ENCODE results near the gene RPL18.

The RPL18 gene

GRCh38 chr19:48613852-48614435 is 5.0 kb downstream of the RPL18 start:
- DNase-seq (ENCODE audit: low read depth) = no peak

- no peak for DNase-seq (ENCODE audit: low read depth)
Measured at GRCh38 chr19:48613024-48613851, 5.7 kb downstream of the RPL18 start.

GRCh38 chr19:48611872-48612271 is 7.1 kb downstream of the RPL18 start:
- no peak for DNase-seq (ENCODE audit: low read depth)

GRCh38 chr19:48609571-48610108 is 9.3 kb downstream of the RPL18 start:
- DNase-seq (ENCODE audit: low read depth) = no peak

- no peak for DNase-seq (ENCODE audit: low read depth)
Measured at GRCh38 chr19:48608798-48609263, 10.1 kb downstream of the RPL18 start.

GRCh38 chr19:48607359-48607755 is 11.6 kb downstream of the RPL18 start:
- DNase-seq (ENCODE audit: low read depth) = no peak

- DNase-seq (ENCODE audit: low read depth) = no peak
Measured at GRCh38 chr19:48606463-48607358, 12.3 kb downstream of the RPL18 start, which contains the start of gene SPACA4. Gene SPACA4, plus strand, starts transcription at chr19:48606742. Its CDS starts 237 bp downstream, at chr19:48606979.

- no peak for DNase-seq (ENCODE audit: low read depth)
Measured at GRCh38 chr19:48603850-48604249, 15.1 kb downstream of the RPL18 start.

GRCh38 chr19:48603449-48603848 is 15.5 kb downstream of the RPL18 start:
- DNase-seq (ENCODE audit: low read depth) = no peak

GRCh38 chr19:48603001-48603400 is 16.0 kb downstream of the RPL18 start:
- DNase-seq (ENCODE audit: low read depth) = no peak

- DNase-seq (ENCODE audit: low read depth) = no peak
Measured at GRCh38 chr19:48600679-48601417, 18.1 kb downstream of the RPL18 start.

GRCh38 chr19:48598996-48599700 is 19.8 kb downstream of the RPL18 start:
- DNase-seq (ENCODE audit: low read depth) = no peak

GRCh38 chr19:48596679-48597465 is 22.1 kb downstream of the RPL18 start:
- no peak for DNase-seq (ENCODE audit: low read depth)

- DNase-seq (ENCODE audit: low read depth) = no peak
Measured at GRCh38 chr19:48596237-48596636, 22.7 kb downstream of the RPL18 start.

GRCh38 chr19:48595833-48596232 is 23.1 kb downstream of the RPL18 start:
- DNase-seq (ENCODE audit: low read depth) = no peak

- no peak for DNase-seq (ENCODE audit: low read depth)
Measured at GRCh38 chr19:48595171-48595570, 23.8 kb downstream of the RPL18 start.

GRCh38 chr19:48591021-48591420 is 28.0 kb downstream of the RPL18 start:
- DNase-seq (ENCODE audit: low read depth) = no peak

- DNase-seq (ENCODE audit: low read depth) = peak; percentile 65
Measured at GRCh38 chr19:48588670-48589401, 30.1 kb downstream of the RPL18 start.

GRCh38 chr19:48587387-48587786 is 31.6 kb downstream of the RPL18 start:
- no peak for DNase-seq (ENCODE audit: low read depth)
